EH (cell line): ENCODE results near the gene KLRD1.
A peak's percentile ranks its signal among the peaks of the same experiment; 100 is the strongest.
"Not testable (repeated sequence)": the region's sequence is repeated elsewhere in the genome, so short reads cannot be mapped to it uniquely, and the experiment has no call there.

Experiments
- DNase-seq: peaks from one replicate; pipeline ENCODE4 v3.0.0-alpha.2; 2015; ENCODE audit warnings: low read depth

Gene KLRD1

DNA sequence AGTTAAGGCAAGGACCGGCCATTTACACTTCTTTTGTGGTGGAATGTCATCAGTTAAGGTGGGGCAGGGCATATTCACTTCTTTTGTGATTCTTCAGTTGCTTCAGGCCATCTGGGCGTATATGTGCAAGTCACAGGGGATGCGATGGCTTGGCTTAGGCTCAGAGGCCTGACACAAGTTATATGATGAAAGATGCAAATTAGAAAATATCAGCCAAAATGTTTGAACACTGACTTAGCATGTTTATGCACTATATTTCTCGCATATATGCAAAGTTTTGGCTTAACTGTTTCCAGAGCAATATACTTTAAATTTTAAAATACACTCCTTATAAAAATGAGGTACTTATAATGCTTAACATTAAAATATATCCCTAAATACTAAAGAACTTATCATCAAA lies 30.8 kb downstream of the KLRD1 start:
- DNase-seq: not testable (repeated sequence)

DNA sequence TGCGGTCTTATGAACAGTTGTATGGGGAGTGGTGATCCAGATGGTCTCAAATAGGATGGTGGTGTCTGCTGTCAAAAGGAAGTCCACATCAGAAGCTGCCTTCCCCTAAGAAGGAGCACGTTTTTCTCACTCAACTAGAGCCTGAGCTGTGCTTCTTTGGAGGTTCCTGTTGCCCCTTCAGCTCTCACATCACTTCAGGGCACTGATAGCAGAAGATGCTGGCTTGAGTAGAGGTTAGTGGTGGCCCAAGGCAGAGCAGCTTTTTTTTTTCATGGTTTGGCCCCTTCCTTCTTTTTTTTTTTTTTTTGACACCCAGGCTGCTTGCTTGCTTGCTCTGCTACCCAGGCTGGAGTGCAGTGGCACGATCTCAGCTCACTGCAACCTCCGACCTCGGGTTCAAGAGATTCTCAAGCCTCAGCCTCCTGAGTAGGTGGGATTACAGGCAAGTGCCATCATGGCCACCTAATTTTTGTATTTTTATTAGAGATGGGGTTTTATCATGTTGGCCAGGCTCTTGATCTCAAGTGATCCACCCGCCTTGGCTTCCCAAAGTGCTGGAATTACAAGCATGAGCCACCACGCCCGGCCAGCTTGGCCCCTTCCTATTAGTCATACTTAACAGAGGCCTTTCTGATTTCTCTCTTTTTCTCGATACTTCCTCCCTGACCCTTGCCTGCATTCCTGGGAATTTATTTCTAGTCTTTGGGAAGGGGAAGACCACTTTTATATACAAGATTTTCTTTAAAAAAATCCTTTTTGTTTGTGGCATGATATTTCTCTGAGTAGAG lies 31.6 kb downstream of the KLRD1 start:
- peak; percentile 68 for DNase-seq

DNA sequence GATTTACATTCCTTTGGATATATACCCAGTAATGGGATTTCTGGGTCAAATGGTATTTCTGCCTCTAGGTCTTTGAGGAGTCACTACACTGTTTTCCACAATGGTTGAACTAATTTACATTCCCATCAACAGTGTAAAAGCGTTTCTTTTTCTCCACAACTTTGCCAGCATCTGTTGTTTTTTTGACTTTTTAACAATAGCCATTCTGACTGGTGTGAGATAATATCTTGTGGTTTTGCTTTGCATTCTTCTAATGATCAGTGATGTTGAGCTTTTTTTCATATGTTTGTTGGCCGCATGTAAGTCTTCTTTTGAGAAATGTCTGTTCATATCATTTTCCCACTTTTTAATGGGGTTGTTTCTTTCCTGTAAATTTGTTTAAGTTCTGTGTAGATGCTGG lies 33.3 kb downstream of the KLRD1 start:
- DNase-seq: peak; percentile 9

DNA sequence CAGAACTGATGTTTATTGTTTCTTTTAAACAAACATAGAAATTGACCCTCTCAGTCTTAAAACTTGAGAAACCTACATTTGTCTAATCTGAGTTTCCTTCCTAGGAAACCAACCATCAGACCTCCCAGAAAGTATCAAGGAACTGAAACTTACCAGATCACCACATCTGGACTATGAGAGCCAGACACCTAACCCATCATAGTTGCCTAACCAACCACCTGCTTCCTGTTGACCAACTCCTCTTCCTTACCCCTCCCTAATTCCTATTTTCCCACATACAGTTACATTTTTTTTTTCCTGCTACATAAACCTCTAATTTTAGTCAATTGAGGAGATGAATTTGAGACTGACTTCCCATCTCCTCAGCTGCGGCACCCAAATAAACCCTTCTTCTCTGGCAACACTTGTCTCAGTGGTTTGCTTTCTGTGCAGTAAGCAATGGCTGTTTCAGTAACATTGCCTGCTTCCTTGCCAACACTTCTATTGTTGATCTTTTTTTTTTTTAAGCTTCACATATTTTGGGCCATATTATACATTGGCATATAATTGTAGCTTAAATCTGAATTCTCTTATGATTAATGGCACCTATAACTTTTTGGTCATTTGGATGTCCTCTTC lies 34.3 kb downstream of the KLRD1 start:
- no peak for DNase-seq

DNA sequence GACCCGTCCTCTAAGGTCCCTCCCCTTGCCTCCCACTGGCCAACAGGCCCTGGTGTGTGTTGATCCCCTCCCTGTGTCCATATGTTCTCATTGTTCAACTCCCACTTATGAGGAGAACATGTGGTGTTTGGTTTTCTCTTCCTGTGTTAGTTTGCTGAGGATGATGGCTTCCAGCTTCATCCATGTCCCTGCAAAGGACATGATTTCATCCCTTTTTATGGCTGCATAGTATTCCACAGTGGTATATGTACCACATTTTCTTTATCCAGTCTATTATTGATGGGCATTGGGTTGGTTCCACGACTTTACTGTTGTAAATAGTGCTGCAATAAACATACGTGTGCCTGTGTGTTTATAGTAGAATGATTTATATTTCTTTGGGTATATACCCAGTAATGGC lies 43.8 kb downstream of the KLRD1 start:
- DNase-seq: not testable (repeated sequence)

DNA sequence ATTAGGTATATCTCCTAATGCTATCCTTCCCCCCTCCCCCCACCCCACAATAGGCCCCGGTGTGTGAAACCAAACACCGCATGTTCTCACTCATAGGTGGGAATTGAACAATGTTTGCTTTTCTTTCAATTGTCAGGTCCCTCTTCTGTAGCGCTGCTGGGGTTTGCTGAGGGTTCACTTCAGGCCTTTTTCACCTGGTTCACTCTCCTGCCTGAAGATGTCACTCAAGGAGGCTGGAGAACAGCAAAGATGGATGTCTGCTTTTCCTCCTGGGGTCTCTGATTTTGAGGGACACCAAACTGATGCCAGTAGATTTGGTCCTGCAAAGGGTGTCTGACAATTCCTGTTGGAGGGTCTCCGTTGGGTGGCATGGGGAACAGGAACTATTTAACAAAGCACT lies 46.4 kb downstream of the KLRD1 start:
- DNase-seq: no peak

DNA sequence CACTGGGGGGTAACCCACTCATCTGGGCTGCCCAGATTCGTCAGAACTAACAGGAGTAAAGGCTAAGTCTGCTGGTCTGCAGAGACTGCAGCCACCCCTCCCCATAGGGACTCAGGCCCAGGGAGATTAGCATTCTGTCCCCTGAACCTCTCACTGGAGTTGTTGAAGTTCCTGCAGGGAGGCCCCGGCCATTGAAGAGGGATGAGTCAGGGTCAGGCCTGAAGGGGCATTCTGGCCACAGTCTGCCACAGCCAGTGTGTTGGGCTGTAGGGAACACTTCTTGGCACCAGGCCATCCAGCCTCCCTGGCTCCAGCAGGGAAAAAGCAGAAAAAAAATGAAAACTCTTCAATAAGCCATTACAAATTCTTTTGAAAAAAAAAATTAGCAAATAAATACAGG lies 46.8 kb downstream of the KLRD1 start:
- peak; percentile 64 for DNase-seq

DNA sequence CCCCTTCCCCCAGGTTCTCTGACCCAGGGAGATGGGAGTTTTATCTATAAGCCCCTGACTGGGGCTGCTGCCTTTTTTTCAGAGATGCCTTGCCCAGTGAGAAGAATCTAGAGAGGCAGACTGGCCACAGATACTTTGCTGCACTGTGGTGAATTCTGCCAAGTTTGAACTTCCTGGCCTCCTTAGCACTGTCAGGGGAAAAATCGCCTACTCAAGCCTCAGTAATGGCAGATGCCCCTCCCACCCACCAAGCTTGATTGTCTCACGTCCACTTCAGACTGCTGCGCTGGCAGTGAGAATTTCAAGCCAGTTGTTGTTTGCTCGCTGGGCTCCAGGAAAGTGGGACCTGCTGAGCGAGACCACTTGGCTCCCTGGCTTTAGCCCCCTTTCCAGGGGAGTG lies 50.5 kb downstream of the KLRD1 start:
- no peak for DNase-seq

DNA sequence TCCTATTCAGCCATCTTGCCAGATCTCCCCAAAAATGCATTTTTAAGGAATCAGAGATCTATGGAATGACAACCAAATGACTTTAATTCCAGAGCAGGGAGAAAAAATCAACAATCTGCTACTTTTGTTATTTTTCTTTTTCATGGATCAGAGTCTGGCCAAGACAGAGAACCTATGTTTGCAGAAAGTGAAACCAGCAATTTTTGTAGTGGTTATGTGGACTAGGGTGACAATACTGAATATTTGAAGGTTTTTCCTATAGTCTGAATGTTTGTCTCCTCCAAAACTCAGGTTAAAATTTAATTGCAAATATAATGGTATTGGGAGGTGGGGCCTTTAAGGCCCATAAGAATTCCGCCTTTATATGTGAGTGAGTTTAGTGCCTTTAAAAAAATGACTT lies 51.3 kb downstream of the KLRD1 start:
- no peak for DNase-seq

DNA sequence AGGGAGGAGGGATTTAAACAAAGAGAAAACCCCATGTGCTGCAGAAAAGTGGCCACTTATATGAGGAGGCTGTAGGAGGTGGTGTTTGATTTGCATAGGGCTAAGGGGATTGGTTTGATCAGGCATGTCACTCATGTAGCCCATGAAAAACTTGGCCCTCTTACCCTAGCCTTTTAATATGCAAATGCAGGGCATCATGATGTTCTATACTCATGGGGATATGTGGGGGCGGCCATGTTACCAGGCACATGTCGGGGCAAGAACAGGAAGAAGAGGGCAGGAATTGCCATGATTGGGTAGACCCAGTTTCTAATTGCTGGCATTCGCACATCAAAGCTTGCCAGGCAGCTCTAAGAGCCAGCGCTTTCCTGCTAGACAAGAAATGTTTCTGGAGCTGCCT lies 53.4 kb downstream of the KLRD1 start:
- no peak for DNase-seq

DNA sequence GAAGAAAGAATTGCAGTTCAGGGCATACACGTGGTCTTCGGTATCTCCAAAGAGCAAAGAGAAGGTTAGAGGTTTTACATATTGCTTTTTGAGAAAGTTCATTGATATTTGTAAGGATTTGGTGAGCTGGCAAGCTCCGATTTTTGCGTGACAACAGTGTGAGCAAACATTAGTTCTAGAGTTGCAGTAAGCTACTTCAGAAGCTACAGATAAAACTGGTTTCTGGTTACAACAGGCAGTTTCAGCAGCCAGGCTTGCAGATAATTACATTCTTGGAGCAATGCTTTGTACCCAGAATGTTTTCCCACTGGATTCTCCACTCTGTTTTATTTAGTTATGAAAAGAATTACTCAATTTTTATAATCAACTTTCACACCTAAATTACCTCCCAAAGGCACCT lies 54.0 kb downstream of the KLRD1 start:
- DNase-seq: peak; percentile 31

DNA sequence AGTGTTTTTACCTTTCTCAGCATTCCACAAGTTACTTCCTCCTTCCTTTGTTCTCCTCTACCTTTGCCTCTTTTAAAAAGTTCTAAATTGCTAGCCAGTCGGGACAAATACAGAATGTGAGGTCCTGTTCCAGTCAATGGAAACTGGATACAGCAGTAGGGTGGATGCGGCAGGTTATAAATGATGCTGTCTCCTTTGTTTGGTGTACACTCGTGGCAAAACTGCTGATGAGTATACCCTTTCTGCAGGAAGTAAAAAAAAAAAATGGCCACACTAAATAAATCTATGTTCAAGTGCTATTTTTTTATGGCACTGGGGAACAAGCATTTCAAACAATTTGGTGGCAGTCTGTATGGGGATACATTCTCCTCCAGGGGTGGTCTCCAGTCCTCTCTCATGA lies 54.7 kb downstream of the KLRD1 start:
- no peak for DNase-seq

DNA sequence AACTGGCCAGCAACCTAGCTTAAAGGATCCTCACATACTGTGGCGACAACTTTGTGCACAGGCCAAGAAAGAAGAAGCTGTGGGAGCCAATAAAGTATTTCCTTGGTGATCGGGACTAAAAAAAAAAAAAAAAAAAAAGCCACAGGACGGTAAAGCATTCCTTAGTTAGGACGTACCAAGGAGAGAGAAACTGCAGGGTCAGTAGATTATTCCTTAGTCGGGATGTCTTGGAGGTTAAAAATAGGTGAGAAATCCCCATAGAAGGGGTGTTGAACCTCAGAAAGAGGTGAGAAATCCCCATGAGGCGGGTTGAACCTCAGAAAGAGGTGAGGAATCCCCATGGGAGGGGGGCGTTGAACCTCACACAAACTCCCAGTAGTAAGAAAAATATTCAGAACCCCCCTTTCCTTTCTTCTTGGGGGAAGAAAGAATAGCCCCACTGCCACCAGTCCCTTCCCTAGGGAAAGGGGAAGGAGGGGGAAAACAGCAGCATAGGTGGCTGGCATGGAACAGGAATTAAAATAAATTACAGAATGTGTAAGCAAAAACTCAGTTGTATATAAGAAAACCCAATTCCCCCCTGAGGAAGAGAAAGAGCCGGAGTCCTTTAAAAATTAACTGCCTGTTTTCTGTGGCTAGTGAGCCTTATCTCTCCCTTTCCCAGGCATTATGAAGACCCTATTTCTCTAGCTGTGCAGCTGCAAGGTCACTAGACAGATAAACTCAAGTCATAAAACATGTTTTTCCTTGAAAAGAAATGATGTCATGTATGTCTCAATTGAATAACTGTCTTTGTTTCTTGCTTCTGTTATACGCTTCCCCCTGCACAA lies 55.4 kb downstream of the KLRD1 start:
- no peak for DNase-seq

DNA sequence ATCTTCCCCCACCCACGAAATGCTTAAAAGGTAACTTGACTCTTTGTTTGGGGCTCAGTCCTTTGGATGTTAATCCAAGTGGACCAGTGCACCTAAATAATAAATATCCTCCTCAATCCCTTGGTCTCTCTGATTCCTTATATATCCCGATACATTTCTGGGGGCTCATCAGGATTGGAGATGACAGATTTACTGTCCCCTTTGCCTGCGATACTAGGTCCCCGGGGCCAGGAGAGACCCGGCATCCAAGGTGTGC lies 55.9 kb downstream of the KLRD1 start:
- DNase-seq: no peak

DNA sequence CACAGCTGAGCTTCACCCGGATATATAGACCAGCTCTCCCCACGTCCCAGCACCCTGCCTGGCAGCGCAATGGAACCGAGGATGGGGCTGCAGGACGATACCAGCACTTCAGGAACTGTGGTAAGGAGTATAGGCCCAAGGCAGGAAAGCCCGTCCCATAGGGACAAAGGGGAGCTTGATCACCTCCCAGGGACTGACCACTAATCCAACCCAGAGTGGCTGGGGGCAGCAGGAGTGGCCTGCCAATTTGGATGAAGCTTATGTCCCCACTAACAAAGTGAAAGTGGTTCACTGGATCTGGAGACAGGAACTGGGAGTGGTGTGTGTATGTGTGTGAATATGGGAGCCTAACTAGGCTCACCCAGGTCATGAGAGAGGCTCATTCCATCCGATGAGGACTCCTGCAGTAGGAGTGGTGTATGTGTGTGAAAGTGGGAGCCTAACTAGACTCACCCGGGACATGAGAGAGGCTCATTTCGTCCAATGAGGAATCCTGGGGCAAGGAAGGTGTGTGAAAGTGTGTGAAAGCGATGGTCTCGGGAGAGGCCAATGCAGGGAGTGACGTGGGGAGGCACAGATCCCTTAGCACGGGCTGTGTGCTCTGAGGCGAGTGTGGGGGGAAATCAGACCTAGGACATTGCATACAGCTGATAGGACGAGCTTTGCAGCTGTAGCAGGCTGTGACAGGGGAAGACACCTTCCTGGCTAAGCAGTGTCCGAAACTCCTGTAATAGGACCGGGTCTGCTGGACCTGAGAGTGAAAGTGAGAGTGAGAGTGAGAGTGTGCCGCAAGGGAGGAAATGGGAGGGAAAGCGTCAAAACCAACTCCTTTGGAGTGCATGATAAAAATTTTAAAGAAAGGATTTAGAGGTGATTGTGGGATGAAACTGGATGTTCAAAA lies 56.5 kb downstream of the KLRD1 start:
- DNase-seq: peak; percentile 55

DNA sequence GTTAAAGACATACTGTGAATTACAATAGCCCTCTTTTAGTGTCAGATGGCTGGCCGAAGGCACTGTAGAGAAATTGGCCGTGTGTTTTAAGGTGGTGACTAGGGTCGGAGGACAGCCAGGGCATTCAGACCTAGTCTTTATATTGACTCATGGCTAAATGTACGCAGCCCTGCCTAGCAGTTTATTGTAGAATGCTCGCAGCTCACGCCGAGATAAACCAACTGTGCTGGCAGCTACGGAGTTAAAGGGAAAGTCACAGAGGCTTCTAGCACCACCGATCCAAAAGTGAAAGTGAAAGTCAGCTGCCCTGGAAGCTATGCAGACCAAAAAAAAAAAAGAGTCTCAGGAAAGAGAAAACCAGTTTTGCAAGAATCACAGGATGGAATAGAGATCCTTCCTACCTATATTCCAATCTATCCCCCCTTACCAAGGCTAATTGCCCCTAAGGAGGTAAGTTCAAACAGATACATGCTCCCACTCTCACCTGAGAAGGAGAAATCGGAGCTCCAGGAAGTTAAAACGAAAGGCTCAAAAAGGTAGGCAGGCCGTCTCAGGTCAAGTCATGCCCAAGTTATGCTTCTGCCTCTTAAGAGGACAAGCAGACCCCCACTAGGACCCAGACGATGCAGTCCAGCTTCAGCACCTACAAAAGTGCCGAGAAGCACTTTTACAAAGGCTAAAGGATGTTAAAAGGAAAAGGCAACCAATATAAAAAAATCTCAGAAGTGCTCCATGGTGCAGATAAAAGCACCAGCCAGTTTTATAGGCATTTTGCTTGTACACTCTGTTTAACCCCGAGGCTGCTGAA lies 57.3 kb downstream of the KLRD1 start:
- peak; percentile 85 for DNase-seq

DNA sequence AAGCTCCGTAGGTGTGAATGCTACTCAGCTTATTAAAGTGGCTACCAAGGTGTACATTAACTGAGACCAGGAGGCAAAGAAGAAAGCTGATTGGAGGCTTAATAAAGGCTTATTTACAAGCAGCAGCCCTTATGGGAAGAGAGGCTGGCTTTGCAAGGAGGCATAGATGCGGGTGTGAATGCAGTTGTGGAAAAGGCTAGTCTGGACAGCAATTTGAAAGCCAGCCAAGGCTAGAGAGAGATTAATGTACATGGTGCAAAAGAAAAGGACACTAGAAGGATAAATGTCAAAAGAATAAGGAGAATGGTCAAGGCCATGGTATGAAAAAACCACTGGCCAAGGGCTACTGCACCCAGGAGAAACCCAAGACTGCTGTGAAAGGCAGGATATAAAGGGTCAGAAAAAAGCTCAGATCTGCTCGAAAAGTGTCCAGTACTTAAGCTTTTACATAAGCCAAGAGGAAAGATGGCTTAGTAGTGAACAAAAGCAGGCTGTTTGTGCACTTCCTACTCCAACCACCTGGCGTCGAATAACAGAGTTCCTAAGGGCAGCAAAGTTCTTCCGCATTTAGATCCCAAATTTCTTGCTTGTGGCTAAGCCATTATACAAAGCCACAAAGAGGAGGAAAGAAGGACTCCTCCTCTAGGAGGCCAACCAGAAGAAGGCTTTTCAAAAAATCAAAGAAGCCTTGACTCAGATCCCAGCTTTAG lies 58.2 kb downstream of the KLRD1 start:
- DNase-seq: peak; percentile 38

DNA sequence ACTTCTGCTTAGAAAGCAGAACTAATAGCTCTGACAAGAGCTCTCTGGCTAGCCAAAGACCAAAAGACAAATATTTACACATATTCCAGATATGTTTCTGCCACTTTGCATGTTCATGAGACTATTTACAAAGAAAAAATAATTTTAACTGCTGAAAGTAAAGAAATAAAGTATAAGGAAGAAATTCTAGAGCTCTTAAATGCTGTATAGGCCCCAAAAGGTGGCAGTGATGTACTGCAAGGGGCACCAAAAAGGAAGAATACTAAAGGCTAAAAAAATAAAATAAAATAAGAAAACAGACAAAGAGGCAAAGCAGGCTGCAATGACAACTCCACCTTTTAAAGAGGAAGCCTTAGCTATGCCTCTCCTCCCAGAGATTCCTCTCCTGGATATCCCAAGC lies 59.2 kb downstream of the KLRD1 start:
- peak; percentile 56 for DNase-seq

DNA sequence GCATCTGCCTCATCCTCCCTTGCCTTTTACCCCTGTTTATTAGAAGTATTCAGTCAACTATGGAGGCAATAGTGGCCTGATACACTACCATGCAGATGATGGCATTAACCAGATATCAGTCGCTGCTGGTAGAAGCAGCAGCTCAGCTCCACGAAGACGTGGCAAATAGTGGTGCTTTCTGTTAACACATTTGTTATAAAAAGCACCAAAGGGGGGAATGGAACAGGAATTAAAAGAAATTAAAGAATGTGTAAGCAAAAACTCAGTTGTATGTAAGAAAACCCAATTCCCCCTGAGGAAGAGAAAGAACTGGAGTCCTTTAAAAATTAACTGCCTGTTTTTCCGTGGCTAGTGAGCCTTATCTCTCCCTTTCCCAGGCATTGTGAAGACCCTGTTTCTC lies 60.0 kb downstream of the KLRD1 start:
- not testable (repeated sequence) for DNase-seq
